HEK293 (cell line): ENCODE results near the gene SHD.
A peak's percentile ranks its signal among the peaks of the same experiment; 100 is the strongest.

Source experiments
- CTCF ChIA-PET: fragments of 350-600 bp; formaldehyde crosslinking; extraction: SDS; loops from one replicate; lab custom pipeline; 2021; ENCODE audit warnings: antibody characterized with exemption; lab: Yijun Ruan, JAX
- POLR2A ChIA-PET: fragments of 300-600 bp; formaldehyde crosslinking; extraction: SDS; loops from one replicate; lab custom pipeline; 2020; ENCODE audit warnings: antibody characterized with exemption, inconsistent platforms; lab: Yijun Ruan, JAX
- H3K27ac ChIP-seq: fragments of 200-500 bp; sonication (Bioruptor generic); 2 replicates; pipeline ENCODE4 v1.5.1; 2014; ENCODE audit warnings: low read depth, low read length, control low read depth, inconsistent platforms; ENCODE audit errors: extremely low read depth
- H3K36me3 ChIP-seq, 2 experiments: fragments of 200-500 bp in 1 of 2; sonication (Bioruptor generic) in 1 of 2; 1 replicate in 1 of 2; 2 replicates in 1 of 2; pipeline ENCODE4 v1.5.1; 2014 to 2017; ENCODE audit warnings: inconsistent platforms in 2 of 2, low read length in 2 of 2; ENCODE audit not compliant: control insufficient read depth in 2 of 2, insufficient read depth in 1 of 2
- H3K4me1 ChIP-seq: fragments of 200-500 bp; sonication (Bioruptor generic); 2 replicates; pipeline ENCODE4 v1.5.1; 2014; ENCODE audit warnings: mild to moderate bottlenecking, low read length, inconsistent platforms; ENCODE audit not compliant: control insufficient read depth, insufficient read depth
- H3K4me3 ChIP-seq: 2 replicates; pipeline ENCODE4 v1.5.1; 2011; ENCODE audit warnings: low read depth, mild to moderate bottlenecking, control low read depth, low read length, moderate library complexity
- H3K9me3 ChIP-seq: fragments of 200-500 bp; sonication (Bioruptor generic); 2 replicates; pipeline ENCODE4 v1.5.1; 2014; ENCODE audit warnings: low read depth, low read length, inconsistent platforms; ENCODE audit not compliant: control insufficient read depth, insufficient read depth
- BCL11B ChIP-seq: fragments of 450-650 bp; formaldehyde crosslinking; IDR thresholded peaks from 2 replicates; pipeline ENCODE4 v1.5.1; 2016; ENCODE audit warnings: low read depth, missing biosample characterization, missing genetic modification characterization
- GFI1B ChIP-seq: fragments of 450-650 bp; formaldehyde crosslinking; IDR thresholded peaks from 2 replicates; pipeline ENCODE4 v1.5.1; 2016; ENCODE audit warnings: missing biosample characterization, missing genetic modification characterization
- KLF1 ChIP-seq: fragments of 450-650 bp; formaldehyde crosslinking; IDR thresholded peaks from 2 replicates; pipeline ENCODE4 v1.5.1; 2016; ENCODE audit warnings: missing biosample characterization, missing genetic modification characterization
- KLF10 ChIP-seq: fragments of 450-650 bp; IDR thresholded peaks from 2 replicates; pipeline ENCODE4 v1.5.1; 2018; ENCODE audit warnings: missing biosample characterization, mild to moderate bottlenecking, missing genetic modification characterization
- SP2 ChIP-seq: fragments of 450-650 bp; formaldehyde crosslinking; IDR thresholded peaks from 2 replicates; pipeline ENCODE4 v1.5.1; 2016; ENCODE audit warnings: missing biosample characterization, missing genetic modification characterization
- SP3 ChIP-seq: fragments of 450-650 bp; formaldehyde crosslinking; IDR thresholded peaks from 2 replicates; pipeline ENCODE4 v1.5.1; 2016; ENCODE audit warnings: missing biosample characterization, missing genetic modification characterization
- YY1 ChIP-seq: fragments of 450-650 bp; formaldehyde crosslinking; IDR thresholded peaks from 2 replicates; pipeline ENCODE4 v1.5.1; 2018; ENCODE audit warnings: missing biosample characterization, missing genetic modification characterization
- ZBTB48 ChIP-seq: fragments of 450-650 bp; formaldehyde crosslinking; IDR thresholded peaks from 2 replicates; pipeline ENCODE4 v1.5.1; 2016; ENCODE audit warnings: missing biosample characterization, missing genetic modification characterization
- ZFHX2 ChIP-seq: fragments of 450-650 bp; formaldehyde crosslinking; conservative IDR thresholded peaks from 2 replicates; pipeline ENCODE4 v1.5.1; 2016; ENCODE audit warnings: missing biosample characterization, missing genetic modification characterization
- ZNF157 ChIP-seq: fragments of 450-650 bp; formaldehyde crosslinking; IDR thresholded peaks from 2 replicates; pipeline ENCODE4 v1.5.1; 2016; ENCODE audit warnings: missing biosample characterization, missing genetic modification characterization
- ZNF175 ChIP-seq: fragments of 450-650 bp; formaldehyde crosslinking; IDR thresholded peaks from 2 replicates; pipeline ENCODE4 v1.5.1; 2016; ENCODE audit warnings: missing biosample characterization, missing genetic modification characterization
- ZNF239 ChIP-seq: fragments of 450-650 bp; formaldehyde crosslinking; IDR thresholded peaks from 2 replicates; pipeline ENCODE4 v1.5.1; 2016; ENCODE audit warnings: missing biosample characterization, missing genetic modification characterization
- ZNF76 ChIP-seq: fragments of 450-650 bp; formaldehyde crosslinking; IDR thresholded peaks from 2 replicates; pipeline ENCODE4; 2016; ENCODE audit warnings: low read depth, missing biosample characterization, missing genetic modification characterization, borderline replicate concordance
- ZNF768 ChIP-seq: fragments of 450-650 bp; formaldehyde crosslinking; IDR thresholded peaks from 2 replicates; pipeline ENCODE4 v1.5.1; 2018; ENCODE audit warnings: missing biosample characterization, mild to moderate bottlenecking, missing genetic modification characterization
- ZNF843 ChIP-seq: fragments of 450-650 bp; formaldehyde crosslinking; IDR thresholded peaks from 2 replicates; pipeline ENCODE4 v1.5.1; 2016; ENCODE audit warnings: missing biosample characterization, missing genetic modification characterization
- ZSCAN16 ChIP-seq: fragments of 450-650 bp; formaldehyde crosslinking; IDR thresholded peaks from 2 replicates; pipeline ENCODE4 v1.5.1; 2016; ENCODE audit warnings: missing biosample characterization, missing genetic modification characterization
- ZSCAN30 ChIP-seq: fragments of 450-650 bp; IDR thresholded peaks from 2 replicates; pipeline ENCODE4 v1.5.1; 2018; ENCODE audit warnings: missing biosample characterization, mild to moderate bottlenecking, missing genetic modification characterization, moderate library complexity
- TF ChIP-seq, protein P1 (sequence below): fragments of 450-650 bp; formaldehyde crosslinking; IDR thresholded peaks from 2 replicates; pipeline ENCODE4 v1.5.1; 2016; ENCODE audit warnings: missing biosample characterization, missing genetic modification characterization
- TF ChIP-seq, protein P2 (sequence below): fragments of 450-650 bp; formaldehyde crosslinking; optimal IDR thresholded peaks from 2 replicates; pipeline ENCODE3; 2016; ENCODE audit warnings: missing biosample characterization, mild to moderate bottlenecking, missing genetic modification characterization
- TF ChIP-seq, protein P3 (sequence below): fragments of 450-650 bp; formaldehyde crosslinking; IDR thresholded peaks from 2 replicates; pipeline ENCODE4 v1.5.1; 2016; ENCODE audit warnings: missing biosample characterization, missing genetic modification characterization
- TF ChIP-seq, protein P4 (sequence below): fragments of 450-650 bp; formaldehyde crosslinking; IDR thresholded peaks from 2 replicates; pipeline ENCODE4 v1.5.1; 2017; ENCODE audit warnings: missing biosample characterization, missing genetic modification characterization
- TF ChIP-seq, protein P5 (sequence below): fragments of 450-650 bp; formaldehyde crosslinking; IDR thresholded peaks from 2 replicates; pipeline ENCODE4 v1.5.1; 2016; ENCODE audit warnings: missing biosample characterization, missing genetic modification characterization
- TF ChIP-seq, protein P6 (sequence below): fragments of 450-650 bp; formaldehyde crosslinking; IDR thresholded peaks from 2 replicates; pipeline ENCODE4 v1.5.1; 2016; ENCODE audit warnings: missing biosample characterization, missing genetic modification characterization
- TF ChIP-seq, protein P7 (sequence below): fragments of 450-650 bp; formaldehyde crosslinking; IDR thresholded peaks from 2 replicates; pipeline ENCODE4 v1.5.1; 2016; ENCODE audit warnings: missing biosample characterization, missing genetic modification characterization

Gene SHD

DNA sequence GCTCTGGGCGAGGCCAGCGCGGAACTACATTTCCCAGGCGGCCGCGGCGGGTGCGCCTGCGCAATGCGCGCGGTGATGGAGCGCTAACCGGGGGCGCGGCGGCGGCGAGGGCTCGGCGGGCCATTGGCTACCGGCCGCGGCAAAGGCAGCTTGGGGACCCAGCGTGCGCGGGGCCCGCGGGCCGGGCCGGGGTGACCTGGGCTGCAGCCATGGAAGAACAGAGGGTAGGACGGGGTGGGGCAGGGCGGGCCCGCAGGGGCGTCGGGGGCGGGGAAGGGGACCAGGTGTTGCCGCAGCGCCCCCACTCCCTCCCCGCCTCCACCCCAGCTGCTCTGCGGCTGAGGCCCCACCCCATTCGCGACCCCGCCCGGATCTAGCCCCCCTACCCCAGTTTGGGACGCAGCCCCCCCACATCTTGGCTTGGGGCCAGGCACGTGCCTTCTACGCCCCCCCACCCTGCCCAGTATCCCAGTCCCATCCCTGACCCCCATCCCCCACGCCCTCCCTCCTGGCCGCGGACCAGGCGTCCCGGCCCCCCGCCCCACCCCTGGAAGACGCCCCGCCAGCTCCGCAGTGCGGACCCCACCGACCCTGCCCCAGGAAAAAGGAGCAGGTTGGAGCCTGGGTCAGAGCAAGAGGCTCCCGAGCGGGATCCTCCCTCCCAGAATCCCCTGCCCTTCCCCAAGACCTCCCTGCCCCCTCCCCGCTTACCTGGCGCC lies 25.6 kb downstream of the SHD start, which contains the start of gene FSD1:
FSD1 (plus strand) TSS at position 61 of the 719 bp plus-strand sequence; CDS start at position 210, 149 bp downstream.
- no peak within 1 kb of the TSS for H3K27ac ChIP-seq
- H3K36me3 ChIP-seq, result peaks cover 0 to 21% of the 10 kb centered on the region in 2 experiments; a peak in 2 of 3 replicates
- ChIA-PET POLR2A (interaction anchor here (0.6 to 1.2 kb wide), 5 partner anchors 17 to 114 kb away, joined by 3 to 4 read pairs (median 3); partner anchors contain the start of gene MPND), CTCF (interaction anchor here (0.6 kb wide), 1 partner anchor 114 kb away, joined by 3 read pairs; no protein-coding TSS in a partner anchor)
- peak within 1 kb of the TSS; percentile 41 for H3K4me3 ChIP-seq
- TF ChIP-seq ZNF768 (tag by site-specific recombination) (no peak), KLF1 (tag by site-specific recombination) (peak; percentile 67), SP2 (tag by site-specific recombination) (peak; percentile 30), KLF10 (peak; percentile 49; the same call in 1 of the 2 replicates), SP3 (tag by site-specific recombination) (0 out of 2 replicates have a peak, but pooled peaks have one; percentile 29), ZBTB48 (no peak), ZSCAN16 (tag by site-specific recombination) (no peak), BCL11B (tag by site-specific recombination) (no peak), ZNF157 (tag by site-specific recombination) (no peak), YY1 (tag by site-specific recombination) (peak; percentile 13; the same call in 1 of the 2 replicates), ZNF239 (tag by site-specific recombination) (no peak), ZNF76 (peak; percentile 82), ZNF843 (tag by site-specific recombination) (no peak), GFI1B (tag by site-specific recombination) (no peak)
- TF ChIP-seq, protein P1, sequence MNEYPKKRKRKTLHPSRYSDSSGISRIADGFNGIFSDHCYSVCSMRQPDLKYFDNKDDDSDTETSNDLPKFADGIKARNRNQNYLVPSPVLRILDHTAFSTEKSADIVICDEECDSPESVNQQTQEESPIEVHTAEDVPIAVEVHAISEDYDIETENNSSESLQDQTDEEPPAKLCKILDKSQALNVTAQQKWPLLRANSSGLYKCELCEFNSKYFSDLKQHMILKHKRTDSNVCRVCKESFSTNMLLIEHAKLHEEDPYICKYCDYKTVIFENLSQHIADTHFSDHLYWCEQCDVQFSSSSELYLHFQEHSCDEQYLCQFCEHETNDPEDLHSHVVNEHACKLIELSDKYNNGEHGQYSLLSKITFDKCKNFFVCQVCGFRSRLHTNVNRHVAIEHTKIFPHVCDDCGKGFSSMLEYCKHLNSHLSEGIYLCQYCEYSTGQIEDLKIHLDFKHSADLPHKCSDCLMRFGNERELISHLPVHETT (tag by site-specific recombination), result no peak
- TF ChIP-seq, protein P2, sequence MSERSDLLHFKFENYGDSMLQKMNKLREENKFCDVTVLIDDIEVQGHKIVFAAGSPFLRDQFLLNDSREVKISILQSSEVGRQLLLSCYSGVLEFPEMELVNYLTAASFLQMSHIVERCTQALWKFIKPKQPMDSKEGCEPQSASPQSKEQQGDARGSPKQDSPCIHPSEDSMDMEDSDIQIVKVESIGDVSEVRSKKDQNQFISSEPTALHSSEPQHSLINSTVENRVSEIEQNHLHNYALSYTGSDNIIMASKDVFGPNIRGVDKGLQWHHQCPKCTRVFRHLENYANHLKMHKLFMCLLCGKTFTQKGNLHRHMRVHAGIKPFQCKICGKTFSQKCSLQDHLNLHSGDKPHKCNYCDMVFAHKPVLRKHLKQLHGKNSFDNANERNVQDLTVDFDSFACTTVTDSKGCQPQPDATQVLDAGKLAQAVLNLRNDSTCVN (tag by site-specific recombination), result peak; percentile 65
- TF ChIP-seq, protein P3, sequence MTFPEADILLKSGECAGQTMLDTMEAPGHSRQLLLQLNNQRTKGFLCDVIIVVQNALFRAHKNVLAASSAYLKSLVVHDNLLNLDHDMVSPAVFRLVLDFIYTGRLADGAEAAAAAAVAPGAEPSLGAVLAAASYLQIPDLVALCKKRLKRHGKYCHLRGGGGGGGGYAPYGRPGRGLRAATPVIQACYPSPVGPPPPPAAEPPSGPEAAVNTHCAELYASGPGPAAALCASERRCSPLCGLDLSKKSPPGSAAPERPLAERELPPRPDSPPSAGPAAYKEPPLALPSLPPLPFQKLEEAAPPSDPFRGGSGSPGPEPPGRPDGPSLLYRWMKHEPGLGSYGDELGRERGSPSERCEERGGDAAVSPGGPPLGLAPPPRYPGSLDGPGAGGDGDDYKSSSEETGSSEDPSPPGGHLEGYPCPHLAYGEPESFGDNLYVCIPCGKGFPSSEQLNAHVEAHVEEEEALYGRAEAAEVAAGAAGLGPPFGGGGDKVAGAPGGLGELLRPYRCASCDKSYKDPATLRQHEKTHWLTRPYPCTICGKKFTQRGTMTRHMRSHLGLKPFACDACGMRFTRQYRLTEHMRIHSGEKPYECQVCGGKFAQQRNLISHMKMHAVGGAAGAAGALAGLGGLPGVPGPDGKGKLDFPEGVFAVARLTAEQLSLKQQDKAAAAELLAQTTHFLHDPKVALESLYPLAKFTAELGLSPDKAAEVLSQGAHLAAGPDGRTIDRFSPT, result no peak
- TF ChIP-seq, protein P4, sequence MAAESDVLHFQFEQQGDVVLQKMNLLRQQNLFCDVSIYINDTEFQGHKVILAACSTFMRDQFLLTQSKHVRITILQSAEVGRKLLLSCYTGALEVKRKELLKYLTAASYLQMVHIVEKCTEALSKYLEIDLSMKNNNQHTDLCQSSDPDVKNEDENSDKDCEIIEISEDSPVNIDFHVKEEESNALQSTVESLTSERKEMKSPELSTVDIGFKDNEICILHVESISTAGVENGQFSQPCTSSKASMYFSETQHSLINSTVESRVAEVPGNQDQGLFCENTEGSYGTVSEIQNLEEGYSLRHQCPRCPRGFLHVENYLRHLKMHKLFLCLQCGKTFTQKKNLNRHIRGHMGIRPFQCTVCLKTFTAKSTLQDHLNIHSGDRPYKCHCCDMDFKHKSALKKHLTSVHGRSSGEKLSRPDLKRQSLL, result peak; percentile 82; the same call in 1 of the 2 replicates
- no peaks in the 10 kb centered on the region for H3K4me1 ChIP-seq
- no peaks in the 10 kb centered on the region for H3K9me3 ChIP-seq

DNA sequence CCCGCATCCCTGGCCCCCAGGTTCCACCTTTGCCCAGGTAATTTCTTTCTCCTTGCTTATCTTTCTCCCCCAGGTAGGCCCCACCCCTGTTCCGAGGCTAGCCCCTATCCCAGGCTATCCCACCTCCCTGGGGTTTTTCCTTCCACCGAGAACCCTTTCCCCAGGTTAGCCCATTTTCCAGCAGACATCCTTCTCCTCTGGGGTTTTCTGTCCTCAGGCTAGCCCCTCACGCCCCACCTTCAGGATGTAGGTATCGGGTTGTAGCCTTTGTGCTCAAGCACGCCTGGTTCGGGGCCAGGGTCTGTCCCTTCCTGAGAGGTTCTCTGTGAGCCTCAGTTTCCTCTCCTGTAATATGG lies 26.2 kb downstream of the SHD start:
- ChIA-PET CTCF (interaction anchor here (0.5 kb wide), 1 partner anchor 271 kb away, joined by 6 read pairs; no protein-coding TSS in a partner anchor), POLR2A (interaction anchor here (1.0 kb wide), 1 partner anchor 38 kb away, joined by 3 read pairs; the partner anchor contains the start of gene MPND)
- Histone ChIP-seq H3K4me1 (no peaks in the 10 kb centered on the region), H3K27ac (no peak overlapping the region), H3K9me3 (no peaks in the 10 kb centered on the region), H3K4me3 (no peak overlapping the region), H3K36me3 (peaks cover 0 to 24% of the 10 kb centered on the region in 2 experiments; a peak in 2 of 3 replicates)
- no peak for TF ChIP-seq ZNF175 (tag by site-specific recombination)
- TF ChIP-seq, protein P5, sequence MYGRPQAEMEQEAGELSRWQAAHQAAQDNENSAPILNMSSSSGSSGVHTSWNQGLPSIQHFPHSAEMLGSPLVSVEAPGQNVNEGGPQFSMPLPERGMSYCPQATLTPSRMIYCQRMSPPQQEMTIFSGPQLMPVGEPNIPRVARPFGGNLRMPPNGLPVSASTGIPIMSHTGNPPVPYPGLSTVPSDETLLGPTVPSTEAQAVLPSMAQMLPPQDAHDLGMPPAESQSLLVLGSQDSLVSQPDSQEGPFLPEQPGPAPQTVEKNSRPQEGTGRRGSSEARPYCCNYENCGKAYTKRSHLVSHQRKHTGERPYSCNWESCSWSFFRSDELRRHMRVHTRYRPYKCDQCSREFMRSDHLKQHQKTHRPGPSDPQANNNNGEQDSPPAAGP (tag by site-specific recombination), result 0 out of 2 replicates have a peak, but pooled peaks have one; percentile 16
- TF ChIP-seq, protein P6, sequence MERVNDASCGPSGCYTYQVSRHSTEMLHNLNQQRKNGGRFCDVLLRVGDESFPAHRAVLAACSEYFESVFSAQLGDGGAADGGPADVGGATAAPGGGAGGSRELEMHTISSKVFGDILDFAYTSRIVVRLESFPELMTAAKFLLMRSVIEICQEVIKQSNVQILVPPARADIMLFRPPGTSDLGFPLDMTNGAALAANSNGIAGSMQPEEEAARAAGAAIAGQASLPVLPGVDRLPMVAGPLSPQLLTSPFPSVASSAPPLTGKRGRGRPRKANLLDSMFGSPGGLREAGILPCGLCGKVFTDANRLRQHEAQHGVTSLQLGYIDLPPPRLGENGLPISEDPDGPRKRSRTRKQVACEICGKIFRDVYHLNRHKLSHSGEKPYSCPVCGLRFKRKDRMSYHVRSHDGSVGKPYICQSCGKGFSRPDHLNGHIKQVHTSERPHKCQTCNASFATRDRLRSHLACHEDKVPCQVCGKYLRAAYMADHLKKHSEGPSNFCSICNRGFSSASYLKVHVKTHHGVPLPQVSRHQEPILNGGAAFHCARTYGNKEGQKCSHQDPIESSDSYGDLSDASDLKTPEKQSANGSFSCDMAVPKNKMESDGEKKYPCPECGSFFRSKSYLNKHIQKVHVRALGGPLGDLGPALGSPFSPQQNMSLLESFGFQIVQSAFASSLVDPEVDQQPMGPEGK (tag by site-specific recombination), result peak; percentile 26; the same call in 1 of the 2 replicates
- peak; percentile 31; the same call in 1 of the 2 replicates for TF ChIP-seq ZSCAN30 (tag by site-specific recombination)
- no peak for TF ChIP-seq ZFHX2
- TF ChIP-seq, protein P7, sequence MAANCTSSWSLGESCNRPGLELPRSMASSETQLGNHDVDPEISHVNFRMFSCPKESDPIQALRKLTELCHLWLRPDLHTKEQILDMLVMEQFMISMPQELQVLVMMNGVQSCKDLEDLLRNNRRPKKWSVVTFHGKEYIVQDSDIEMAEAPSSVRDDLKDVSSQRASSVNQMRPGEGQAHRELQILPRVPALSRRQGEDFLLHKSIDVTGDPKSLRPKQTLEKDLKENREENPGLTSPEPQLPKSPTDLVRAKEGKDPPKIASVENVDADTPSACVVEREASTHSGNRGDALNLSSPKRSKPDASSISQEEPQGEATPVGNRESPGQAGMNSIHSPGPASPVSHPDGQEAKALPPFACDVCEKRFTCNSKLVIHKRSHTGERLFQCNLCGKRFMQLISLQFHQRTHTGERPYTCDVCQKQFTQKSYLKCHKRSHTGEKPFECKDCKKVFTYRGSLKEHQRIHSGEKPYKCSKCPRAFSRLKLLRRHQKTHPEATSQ (tag by site-specific recombination), result peak; percentile 91
